HepG2 (cell line): ENCODE results near the gene CDC14B. TPM values are rescaled to one million over a fixed set of nuclear protein-coding genes. Genes with fewer than 3 reads are reported as not detected.
A peak's percentile ranks its signal among the peaks of the same experiment; 100 is the strongest.

ENCODE experiments used
- ATAD3A ChIP-seq: sonication (generic); formaldehyde crosslinking; IDR thresholded peaks from 2 replicates; pipeline ENCODE4 v1.4.0; 2020; ENCODE audit warnings: missing genetic modification reagents
- ATF7 ChIP-seq, 2 experiments: fragments of 450-650 bp in 1 of 2; sonication (generic) in 1 of 2; formaldehyde crosslinking in 1 of 2; IDR thresholded peaks; 2 replicates each; pipeline versions ENCODE4 v1.4.0 to v1.6.1; 2016 to 2020; ENCODE audit warnings: antibody characterized with exemption in 1 of 2, mild to moderate bottlenecking in 1 of 2, missing genetic modification reagents in 1 of 2
- GABPA ChIP-seq, 2 experiments: IDR thresholded peaks; 2 replicates each; pipeline ENCODE4 v1.6.1; 2011 to 2016; ENCODE audit warnings: low read depth in 2 of 2, low read length in 1 of 2, missing biosample characterization in 1 of 2, missing genetic modification characterization in 1 of 2
- HNRNPUL1 ChIP-seq: fragments of 200-400 bp; formaldehyde crosslinking; IDR thresholded peaks from 2 replicates; pipeline ENCODE4 v1.6.1; 2017; ENCODE audit warnings: low read depth, mild to moderate bottlenecking, low read length, moderate library complexity
- JUND ChIP-seq: sonication (generic); formaldehyde crosslinking; IDR thresholded peaks from 2 replicates; pipeline ENCODE4 v1.8.0; 2022; ENCODE audit warnings: mild to moderate bottlenecking, missing genetic modification reagents
- RFXAP ChIP-seq: sonication (generic); formaldehyde crosslinking; IDR thresholded peaks from 2 replicates; pipeline ENCODE4 v1.4.0; 2020; ENCODE audit warnings: missing genetic modification reagents, borderline replicate concordance
- SAP130 ChIP-seq: IDR thresholded peaks from 2 replicates; pipeline ENCODE4 v1.6.1; 2016; ENCODE audit warnings: low read depth
- SP1 ChIP-seq, 2 experiments: fragments of 450-650 bp in 1 of 2; sonication (generic) in 1 of 2; formaldehyde crosslinking in 1 of 2; IDR thresholded peaks; 2 replicates each; pipeline versions ENCODE4 v1.4.0 to v1.6.1; 2016 to 2020; ENCODE audit warnings: missing genetic modification reagents in 1 of 2
- SP4 ChIP-seq: sonication (generic); formaldehyde crosslinking; IDR thresholded peaks from 2 replicates; pipeline ENCODE4 v1.8.1; 2023; ENCODE audit warnings: mild to moderate bottlenecking, missing genetic modification reagents
- STAG1 ChIP-seq: sonication (generic); formaldehyde crosslinking; IDR thresholded peaks from 2 replicates; pipeline ENCODE4 v1.4.0; 2020; ENCODE audit warnings: missing genetic modification reagents
- ZBTB7B ChIP-seq: sonication (generic); formaldehyde crosslinking; IDR thresholded peaks from 2 replicates; pipeline ENCODE4 v1.4.0; 2020; ENCODE audit warnings: missing genetic modification reagents
- ZNF232 ChIP-seq: sonication (generic); formaldehyde crosslinking; IDR thresholded peaks from 2 replicates; pipeline ENCODE4 v1.4.0; 2020; ENCODE audit warnings: missing genetic modification reagents, borderline replicate concordance
- ZNF563 ChIP-seq: sonication (generic); formaldehyde crosslinking; IDR thresholded peaks from 2 replicates; pipeline ENCODE4 v1.8.0; 2022; ENCODE audit warnings: mild to moderate bottlenecking, moderate library complexity, missing genetic modification reagents
- ZNF7 ChIP-seq: IDR thresholded peaks from 2 replicates; pipeline ENCODE4 v1.6.1; 2016; ENCODE audit warnings: missing biosample characterization, missing genetic modification reagents
- ZNF75D ChIP-seq: sonication (generic); formaldehyde crosslinking; IDR thresholded peaks from 2 replicates; pipeline ENCODE4 v1.8.1; 2023; ENCODE audit warnings: missing genetic modification reagents, mild to moderate bottlenecking, borderline replicate concordance
- ZNF761 ChIP-seq: sonication (generic); formaldehyde crosslinking; conservative IDR thresholded peaks from 2 replicates; pipeline ENCODE4 v1.4.0; 2020; ENCODE audit warnings: mild to moderate bottlenecking, missing genetic modification reagents
- polyA plus RNA-seq, 8 experiments: library from polyadenylated mRNA; depleted of rRNA in 3 of 8; stranded (reverse) in 7 of 8; unstranded in 1 of 8; fragments of >200 nt; fragmentation: Illumina TruSeq in 4 of 8; extraction: Trizol in 4 of 8; gene quantifications; 2 replicates each; pipeline versions ENCODE4 v1.2.1 to v1.2.3, GENCODE V29; 2011 to 2016; ENCODE audit warnings: low read depth in 4 of 8, missing spikeins in 1 of 8, mixed read lengths in 1 of 8; ENCODE audit not compliant: insufficient read depth in 1 of 8
- total RNA-seq, 5 experiments: library from RNA; depleted of rRNA; stranded (reverse); fragments of >200 nt; fragmentation: Illumina TruSeq; extraction: Trizol; gene quantifications; 2 replicates each; pipeline ENCODE4 v1.2.3, GENCODE V29; 2016; ENCODE audit warnings: low read depth in 1 of 5
- TF ChIP-seq, protein P1 (sequence below): sonication (generic); formaldehyde crosslinking; IDR thresholded peaks from 2 replicates; pipeline ENCODE4 v1.4.0; 2020; ENCODE audit warnings: missing genetic modification reagents
- TF ChIP-seq, protein P2 (sequence below): sonication (generic); formaldehyde crosslinking; IDR thresholded peaks from 2 replicates; pipeline ENCODE4 v1.8.1; 2023; ENCODE audit warnings: missing genetic modification reagents, inconsistent platforms, borderline replicate concordance
- TF ChIP-seq, protein P3 (sequence below): sonication (generic); formaldehyde crosslinking; IDR thresholded peaks from 2 replicates; pipeline ENCODE4 v1.8.0; 2022; ENCODE audit warnings: mild to moderate bottlenecking, missing genetic modification reagents; ENCODE audit not compliant: insufficient replicate concordance
- TF ChIP-seq, protein P4 (sequence below): sonication (generic); formaldehyde crosslinking; conservative IDR thresholded peaks from 2 replicates; pipeline ENCODE4 v1.8.1; 2023; ENCODE audit warnings: missing genetic modification reagents

Gene CDC14B
- total and polyA plus RNA-seq, 2 of the 13 experiments (the other 11 are each of a cell fraction or from before 2014, with no cell fraction given) = 25.8 to 33.3 TPM

- peak; percentile 82 for TF ChIP-seq SAP130 (CRISPR knock-in tag)
- no peak for TF ChIP-seq ATF7 (IDR thresholded peaks at IDR 0.05)
- TF ChIP-seq ATF7 (CRISPR knock-in tag; IDR thresholded peaks at IDR 0.05) = no peak
- TF ChIP-seq STAG1 (CRISPR knock-in tag) = peak; percentile 49
- no peak for TF ChIP-seq ATAD3A
- no peak; the same call in 1 of the 2 replicates for TF ChIP-seq SP4
- peak; percentile 76 for TF ChIP-seq RFXAP
- TF ChIP-seq ZNF7 (CRISPR knock-in tag) = peak; percentile 89
- TF ChIP-seq, protein P1, sequence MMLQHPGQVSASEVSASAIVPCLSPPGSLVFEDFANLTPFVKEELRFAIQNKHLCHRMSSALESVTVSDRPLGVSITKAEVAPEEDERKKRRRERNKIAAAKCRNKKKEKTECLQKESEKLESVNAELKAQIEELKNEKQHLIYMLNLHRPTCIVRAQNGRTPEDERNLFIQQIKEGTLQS (CRISPR knock-in tag) = no peak; the same call in 1 of the 2 replicates
- TF ChIP-seq, protein P2, sequence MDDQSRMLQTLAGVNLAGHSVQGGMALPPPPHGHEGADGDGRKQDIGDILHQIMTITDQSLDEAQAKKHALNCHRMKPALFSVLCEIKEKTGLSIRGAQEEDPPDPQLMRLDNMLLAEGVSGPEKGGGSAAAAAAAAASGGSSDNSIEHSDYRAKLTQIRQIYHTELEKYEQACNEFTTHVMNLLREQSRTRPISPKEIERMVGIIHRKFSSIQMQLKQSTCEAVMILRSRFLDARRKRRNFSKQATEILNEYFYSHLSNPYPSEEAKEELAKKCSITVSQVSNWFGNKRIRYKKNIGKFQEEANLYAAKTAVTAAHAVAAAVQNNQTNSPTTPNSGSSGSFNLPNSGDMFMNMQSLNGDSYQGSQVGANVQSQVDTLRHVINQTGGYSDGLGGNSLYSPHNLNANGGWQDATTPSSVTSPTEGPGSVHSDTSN (CRISPR knock-in tag) = no peak
- TF ChIP-seq GABPA (IDR thresholded peaks at IDR 0.05; ENCODE audit: low read depth, low read length) = no peak
- no peak; the same call in 1 of the 2 replicates for TF ChIP-seq GABPA (CRISPR knock-in tag; IDR thresholded peaks at IDR 0.05; ENCODE audit: low read depth)
- TF ChIP-seq, protein P3, sequence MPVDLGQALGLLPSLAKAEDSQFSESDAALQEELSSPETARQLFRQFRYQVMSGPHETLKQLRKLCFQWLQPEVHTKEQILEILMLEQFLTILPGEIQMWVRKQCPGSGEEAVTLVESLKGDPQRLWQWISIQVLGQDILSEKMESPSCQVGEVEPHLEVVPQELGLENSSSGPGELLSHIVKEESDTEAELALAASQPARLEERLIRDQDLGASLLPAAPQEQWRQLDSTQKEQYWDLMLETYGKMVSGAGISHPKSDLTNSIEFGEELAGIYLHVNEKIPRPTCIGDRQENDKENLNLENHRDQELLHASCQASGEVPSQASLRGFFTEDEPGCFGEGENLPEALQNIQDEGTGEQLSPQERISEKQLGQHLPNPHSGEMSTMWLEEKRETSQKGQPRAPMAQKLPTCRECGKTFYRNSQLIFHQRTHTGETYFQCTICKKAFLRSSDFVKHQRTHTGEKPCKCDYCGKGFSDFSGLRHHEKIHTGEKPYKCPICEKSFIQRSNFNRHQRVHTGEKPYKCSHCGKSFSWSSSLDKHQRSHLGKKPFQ (CRISPR knock-in tag) = no peak
- peak; percentile 98 for TF ChIP-seq ZBTB7B
- TF ChIP-seq ZNF761 (CRISPR knock-in tag) = 0 out of 2 replicates have a peak, but pooled peaks have one; percentile 41
- 0 out of 2 replicates have a peak, but pooled peaks have one; percentile 65 for TF ChIP-seq ZNF232 (CRISPR knock-in tag)
- 0 out of 2 replicates have a peak, but pooled peaks have one; percentile 11 for TF ChIP-seq JUND (CRISPR knock-in tag)
- no peak for TF ChIP-seq HNRNPUL1
- TF ChIP-seq, protein P4, sequence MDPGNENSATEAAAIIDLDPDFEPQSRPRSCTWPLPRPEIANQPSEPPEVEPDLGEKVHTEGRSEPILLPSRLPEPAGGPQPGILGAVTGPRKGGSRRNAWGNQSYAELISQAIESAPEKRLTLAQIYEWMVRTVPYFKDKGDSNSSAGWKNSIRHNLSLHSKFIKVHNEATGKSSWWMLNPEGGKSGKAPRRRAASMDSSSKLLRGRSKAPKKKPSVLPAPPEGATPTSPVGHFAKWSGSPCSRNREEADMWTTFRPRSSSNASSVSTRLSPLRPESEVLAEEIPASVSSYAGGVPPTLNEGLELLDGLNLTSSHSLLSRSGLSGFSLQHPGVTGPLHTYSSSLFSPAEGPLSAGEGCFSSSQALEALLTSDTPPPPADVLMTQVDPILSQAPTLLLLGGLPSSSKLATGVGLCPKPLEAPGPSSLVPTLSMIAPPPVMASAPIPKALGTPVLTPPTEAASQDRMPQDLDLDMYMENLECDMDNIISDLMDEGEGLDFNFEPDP (CRISPR knock-in tag) = no peak
- 0 out of 2 replicates have a peak, but pooled peaks have one; percentile 59 for TF ChIP-seq ZNF75D (CRISPR knock-in tag)
- peak; percentile 78; the same call in 1 of the 2 replicates for TF ChIP-seq ZNF563 (CRISPR knock-in tag)
- no peak for TF ChIP-seq SP1 (IDR thresholded peaks at IDR 0.05)
- peak; percentile 47 for TF ChIP-seq SP1 (CRISPR knock-in tag; IDR thresholded peaks at IDR 0.05)
These were observed 53.0 kb downstream of the CDC14B start (continued) for GRCh38 chr9:96566498-96567202.
